Measurements from ENCODE around the gene CHPF2. TPM values are rescaled to one million over a fixed set of nuclear protein-coding genes. Genes with fewer than 3 reads are reported as not detected.

Gene CHPF2
- total RNA-seq, 1 experiment from 2014 or later: 90.1 TPM

GRCh38 chr7:151204383-151205032, 27.8 kb upstream of the CHPF2 start:
- no peak for DNase-seq (ENCODE audit: low read depth)

GRCh38 chr7:151205730-151206129, 26.6 kb upstream of the CHPF2 start:
- DNase-seq (ENCODE audit: low read depth): no peak

GRCh38 chr7:151206914-151207313, 25.4 kb upstream of the CHPF2 start:
- DNase-seq (ENCODE audit: low read depth): no peak

GRCh38 chr7:151207315-151207714, 25.0 kb upstream of the CHPF2 start:
- no peak for DNase-seq (ENCODE audit: low read depth)

- DNase-seq (ENCODE audit: low read depth): no peak
Measured at GRCh38 chr7:151207804-151208203, 24.5 kb upstream of the CHPF2 start.

GRCh38 chr7:151208253-151208862, 23.9 kb upstream of the CHPF2 start:
- DNase-seq (ENCODE audit: low read depth): no peak

GRCh38 chr7:151209588-151209987, 22.7 kb upstream of the CHPF2 start:
- no peak for DNase-seq (ENCODE audit: low read depth)

- DNase-seq (ENCODE audit: low read depth): no peak
Measured at GRCh38 chr7:151210087-151210854, 22.0 kb upstream of the CHPF2 start, which contains the start of gene H2BK1. TSS of gene H2BK1 (minus strand) at chr7:151210488. CDS start at chr7:151210318, 170 bp downstream.

GRCh38 chr7:151211155-151211772, 21.0 kb upstream of the CHPF2 start:
- DNase-seq (ENCODE audit: low read depth): no peak

GRCh38 chr7:151212626-151213025, 19.7 kb upstream of the CHPF2 start:
- DNase-seq (ENCODE audit: low read depth): no peak

- no peak for DNase-seq (ENCODE audit: low read depth)
Measured at GRCh38 chr7:151213826-151214225, 18.5 kb upstream of the CHPF2 start.

- DNase-seq (ENCODE audit: low read depth): no peak
Measured at GRCh38 chr7:151215396-151215795, 16.9 kb upstream of the CHPF2 start.

GRCh38 chr7:151218170-151218569, 14.1 kb upstream of the CHPF2 start:
- no peak for DNase-seq (ENCODE audit: low read depth)

GRCh38 chr7:151223728-151224127, 8.6 kb upstream of the CHPF2 start:
- DNase-seq (ENCODE audit: low read depth): no peak

GRCh38 chr7:151225948-151226510, 6.3 kb upstream of the CHPF2 start:
- DNase-seq (ENCODE audit: low read depth): no peak

GRCh38 chr7:151226560-151226874, 5.8 kb upstream of the CHPF2 start:
- DNase-seq (ENCODE audit: low read depth): no peak

- DNase-seq (ENCODE audit: low read depth): peak; percentile 99
Measured at GRCh38 chr7:151226875-151227782, 5.2 kb upstream of the CHPF2 start, which contains the start of gene ABCF2. TSS of gene ABCF2 (minus strand) at chr7:151227205. CDS start at chr7:151226458, 747 bp downstream.

- DNase-seq (ENCODE audit: low read depth): no peak
Measured at GRCh38 chr7:151228024-151228866, 4.0 kb upstream of the CHPF2 start.

GRCh38 chr7:151229249-151229648, 3.0 kb upstream of the CHPF2 start:
- no peak for DNase-seq (ENCODE audit: low read depth)

GRCh38 chr7:151231080-151231479, 1.2 kb upstream of the CHPF2 start:
- DNase-seq (ENCODE audit: low read depth): peak; percentile 20

All from M059J (cell line).